PFSK-1 (cell line): Measurements from ENCODE around the gene PPP2R3C.

Experiments used
- FOXP2 ChIP-seq: optimal IDR thresholded peaks from 2 replicates; pipeline ENCODE3; 2011; ENCODE audit warnings: borderline replicate concordance, control low read depth, inconsistent platforms; ENCODE audit not compliant: insufficient read depth; ENCODE audit errors: extremely low read length, extremely low read depth
- POLR2AphosphoS5 ChIP-seq: IDR thresholded peaks from 2 replicates; pipeline ENCODE4 v1.6.1; 2012; ENCODE audit warnings: low read depth, mild to moderate bottlenecking, control low read depth, low read length, moderate library complexity
- REST ChIP-seq, 2 experiments: IDR thresholded peaks; 2 replicates each; pipeline versions ENCODE4 v1.6.1 to v1.8.0; 2011 to 2012; ENCODE audit warnings: low read depth in 2 of 2, low read length in 2 of 2, control low read depth in 1 of 2, inconsistent platforms in 1 of 2, mild to moderate bottlenecking in 1 of 2, moderate library complexity in 1 of 2; ENCODE audit not compliant: insufficient read depth in 1 of 2
- SIN3A ChIP-seq: IDR thresholded peaks from 2 replicates; pipeline ENCODE4 v1.6.1; 2012; ENCODE audit warnings: mild to moderate bottlenecking, low read length, moderate library complexity, borderline replicate concordance; ENCODE audit not compliant: insufficient read depth
- TAF1 ChIP-seq: IDR thresholded peaks from 2 replicates; pipeline ENCODE4 v1.6.1; 2012; ENCODE audit warnings: low read length, control low read depth, borderline replicate concordance; ENCODE audit not compliant: insufficient read depth

Gene PPP2R3C

GRCh38 chr14:35121026-35121886 is 534 bp downstream of the PPP2R3C start:
- no peak for TF ChIP-seq SIN3A
- no peak for TF ChIP-seq TAF1
- TF ChIP-seq FOXP2 = no peak
- no peak for TF ChIP-seq REST (IDR thresholded peaks at IDR 0.05; ENCODE audit: insufficient read depth in 1 of 2, low read depth in 2 of 2, low read length in 2 of 2)
- TF ChIP-seq POLR2AphosphoS5 = no peak

- TF ChIP-seq TAF1 (no peak), FOXP2 (no peak), REST (IDR thresholded peaks at IDR 0.05; ENCODE audit: insufficient read depth in 1 of 2, low read depth in 2 of 2, low read length in 2 of 2) (no peak), POLR2AphosphoS5 (no peak), SIN3A (no peak)
Measured at GRCh38 chr14:35117112-35117511, 4.7 kb downstream of the PPP2R3C start.

- no peak for TF ChIP-seq SIN3A
- TF ChIP-seq POLR2AphosphoS5 = no peak
- no peak for TF ChIP-seq TAF1
- no peak for TF ChIP-seq FOXP2
- no peak for TF ChIP-seq REST (IDR thresholded peaks at IDR 0.05; ENCODE audit: insufficient read depth in 1 of 2, low read depth in 2 of 2, low read length in 2 of 2)
Measured at GRCh38 chr14:35116242-35116641, 5.5 kb downstream of the PPP2R3C start.

GRCh38 chr14:35114036-35114435 is 7.8 kb downstream of the PPP2R3C start:
- TF ChIP-seq SIN3A = no peak
- TF ChIP-seq POLR2AphosphoS5 = no peak
- no peak for TF ChIP-seq FOXP2
- TF ChIP-seq REST (IDR thresholded peaks at IDR 0.05; ENCODE audit: insufficient read depth in 1 of 2, low read depth in 2 of 2, low read length in 2 of 2) = no peak
- TF ChIP-seq TAF1 = no peak
